Fibroblast of lung (primary cell): ENCODE results near the gene TACR1. TPM values are rescaled to one million over a fixed set of nuclear protein-coding genes. Genes with fewer than 3 reads are reported as not detected.
"Not testable (repeated sequence)": the region's sequence is repeated elsewhere in the genome, so short reads cannot be mapped to it uniquely, and the experiment has no call there.

Experiments
- DNase-seq, 2 donors: peaks; one replicate each; pipeline versions ENCODE4 v3.0.0 to v3.0.0-alpha.2; 2010; ENCODE audit warnings: low read depth in 2 of 2
- H2AFZ ChIP-seq: 2 replicates; pipeline ENCODE4 v1.5.1; 2012; ENCODE audit warnings: low read length, control low read depth, inconsistent platforms
- H3K27ac ChIP-seq: 2 replicates; pipeline ENCODE4 v1.5.1; 2011; ENCODE audit warnings: low read length, control low read depth; ENCODE audit not compliant: insufficient read depth
- H3K27me3 ChIP-seq: 2 replicates; pipeline ENCODE4 v1.5.1; 2011; ENCODE audit warnings: mild to moderate bottlenecking, low read length; ENCODE audit not compliant: control insufficient read depth, insufficient read depth
- H3K36me3 ChIP-seq: 2 replicates; pipeline ENCODE4 v1.5.1; 2011; ENCODE audit warnings: low read length; ENCODE audit not compliant: control insufficient read depth, insufficient read depth
- H3K4me1 ChIP-seq: 2 replicates; pipeline ENCODE4 v1.5.1; 2011; ENCODE audit warnings: low read length; ENCODE audit not compliant: control insufficient read depth, insufficient read depth; ENCODE audit errors: extremely low read depth
- H3K4me2 ChIP-seq: 2 replicates; pipeline ENCODE4 v1.5.1; 2011; ENCODE audit warnings: low read length, control low read depth; ENCODE audit not compliant: insufficient read depth; ENCODE audit errors: extremely low read depth
- H3K4me3 ChIP-seq, 4 experiments: fragments of 200-600 bp in 1 of 4; sonication (generic) in 1 of 4; replicated peaks in 1 of 4; 2 replicates each; pipeline ENCODE4 v1.5.1; 2011 to 2016; ENCODE audit warnings: low read length in 4 of 4, low read depth in 3 of 4, mild to moderate bottlenecking in 3 of 4, control low read depth in 2 of 4, inconsistent platforms in 1 of 4, mixed read lengths in 1 of 4; ENCODE audit not compliant: insufficient read depth in 1 of 4; ENCODE audit errors: control extremely low read depth in 1 of 4
- H3K79me2 ChIP-seq: 2 replicates; pipeline ENCODE4 v1.5.1; 2012; ENCODE audit warnings: mild to moderate bottlenecking, low read length, inconsistent platforms; ENCODE audit not compliant: control insufficient read depth, insufficient read depth
- H3K9ac ChIP-seq: 2 replicates; pipeline ENCODE4 v1.5.1; 2011; ENCODE audit warnings: mild to moderate bottlenecking, low read length, control low read depth; ENCODE audit not compliant: insufficient read depth
- H3K9me3 ChIP-seq: 2 replicates; pipeline ENCODE4 v1.5.1; 2012; ENCODE audit warnings: low read depth, low read length; ENCODE audit not compliant: control insufficient read depth, insufficient read depth
- H4K20me1 ChIP-seq: 2 replicates; pipeline ENCODE4 v1.5.1; 2011; ENCODE audit warnings: low read length; ENCODE audit not compliant: control insufficient read depth, insufficient read depth; ENCODE audit errors: extremely low read depth
- CTCF ChIP-seq, 2 donors: IDR thresholded peaks in 1 of 2; conservative IDR thresholded peaks in 1 of 2; 1 replicate in 1 of 2; 2 replicates in 1 of 2; pipeline ENCODE4 v1.5.1; 2011 to 2012; ENCODE audit warnings: low read length in 2 of 2, control low read depth in 1 of 2, inconsistent platforms in 1 of 2, low read depth in 1 of 2, mild to moderate bottlenecking in 1 of 2
- EZH2 ChIP-seq: IDR thresholded peaks from 2 replicates; pipeline ENCODE4 v1.5.1; 2012; ENCODE audit warnings: low read length, control low read depth, mild to moderate bottlenecking; ENCODE audit errors: missing control alignments
- polyA plus RNA-seq, 2 donors: library from polyadenylated mRNA; depleted of rRNA in 1 of 2; stranded (reverse) in 1 of 2; unstranded in 1 of 2; fragments of >200 nt; gene quantifications; 2 replicates each; pipeline ENCODE4 v1.2.1, GENCODE V29; 2011 to 2012; ENCODE audit warnings: missing spikeins in 1 of 2
- total RNA-seq: library from RNA; depleted of rRNA; stranded (reverse); fragments of >200 nt; gene quantifications from 2 replicates; pipeline ENCODE4 v1.2.1, GENCODE V29; 2014

TACR1 gene
- total and polyA plus RNA-seq, 2 donors (not counting 1 experiment from before 2014, with no cell fraction given): 0.05 to 0.17 TPM

DNA sequence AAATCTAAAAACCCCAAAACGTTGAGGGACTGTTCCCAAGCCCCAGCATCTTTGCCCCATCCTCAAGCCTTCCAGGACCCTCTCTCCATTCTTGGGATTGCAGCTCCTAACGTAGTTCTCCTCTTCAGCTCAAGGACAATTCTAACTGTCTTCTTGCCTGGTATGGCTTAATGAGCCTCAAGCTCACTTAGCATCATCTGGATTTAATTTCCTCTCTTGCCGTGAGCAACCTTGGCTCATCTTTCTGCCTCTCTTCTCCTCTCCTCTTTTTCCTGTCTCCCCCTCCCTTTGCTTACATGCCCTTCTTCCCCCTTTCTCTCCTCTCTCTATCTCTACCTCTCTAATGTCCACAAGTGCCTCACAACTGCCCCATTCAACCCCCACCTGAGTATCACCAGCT lies 44.2 kb downstream of the TACR1 start:
- no peaks in the 10 kb centered on the region for H3K27me3 ChIP-seq
- H3K4me1 ChIP-seq: no peaks in the 10 kb centered on the region
- no peaks in the 10 kb centered on the region for H3K9me3 ChIP-seq
- H2AFZ ChIP-seq: no peak overlapping the region
- H3K4me3 ChIP-seq: no peak overlapping the region
- no peak overlapping the region for H3K27ac ChIP-seq
- no peak for TF ChIP-seq EZH2
- TF ChIP-seq CTCF (conservative IDR thresholded peaks at IDR 0.05 in 1 of 2, IDR thresholded peaks at IDR 0.05 in 1 of 2; ENCODE audit: low read depth in 1 of 2, low read length in 2 of 2): no peak
- no peaks in the 10 kb centered on the region for H3K79me2 ChIP-seq
- no peaks in the 10 kb centered on the region for H3K36me3 ChIP-seq
- H4K20me1 ChIP-seq: no peaks in the 10 kb centered on the region
- no peak overlapping the region for H3K9ac ChIP-seq
- DNase-seq: no peak
- H3K4me2 ChIP-seq: no peak overlapping the region

- no peak overlapping the region for H2AFZ ChIP-seq
- DNase-seq: no peak
- no peaks in the 10 kb centered on the region for H3K9me3 ChIP-seq
- H3K27ac ChIP-seq: no peak overlapping the region
- no peaks in the 10 kb centered on the region for H3K36me3 ChIP-seq
- H4K20me1 ChIP-seq: no peaks in the 10 kb centered on the region
- TF ChIP-seq EZH2 (no peak), CTCF (conservative IDR thresholded peaks at IDR 0.05 in 1 of 2, IDR thresholded peaks at IDR 0.05 in 1 of 2; ENCODE audit: low read depth in 1 of 2, low read length in 2 of 2) (no peak)
- H3K4me2 ChIP-seq: no peak overlapping the region
- no peak overlapping the region for H3K4me3 ChIP-seq
- no peaks in the 10 kb centered on the region for H3K27me3 ChIP-seq
- H3K9ac ChIP-seq: no peak overlapping the region
- H3K79me2 ChIP-seq: no peaks in the 10 kb centered on the region
- H3K4me1 ChIP-seq: no peaks in the 10 kb centered on the region
These were observed 46.1 kb downstream of the TACR1 start for GRCh38 chr2:75153221-75153620.

DNA sequence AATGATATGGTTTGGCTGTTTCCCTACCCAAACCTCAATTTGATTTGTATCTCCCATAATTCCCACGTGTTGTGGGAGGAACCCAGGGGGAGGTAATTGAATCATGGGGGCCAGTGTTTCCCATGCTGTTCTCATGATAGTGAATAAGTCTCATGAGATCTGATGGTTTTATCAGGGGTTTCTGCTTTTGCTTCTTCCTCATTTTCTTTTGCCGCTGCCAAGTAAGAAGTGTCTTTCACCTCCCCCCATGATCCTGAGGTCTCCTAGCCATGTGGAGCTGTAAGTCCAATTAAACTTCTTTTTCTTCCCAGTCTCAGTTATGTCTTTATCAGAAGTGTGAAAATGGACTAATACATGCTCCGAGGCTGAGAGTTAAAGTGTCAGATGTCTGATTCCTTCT lies 47.1 kb downstream of the TACR1 start:
- H2AFZ ChIP-seq, H3K27ac ChIP-seq, H3K27me3 ChIP-seq, H3K4me2 ChIP-seq, DNase-seq, H3K36me3 ChIP-seq, H3K4me1 ChIP-seq, H4K20me1 ChIP-seq, H3K79me2 ChIP-seq, H3K9me3 ChIP-seq, H3K9ac ChIP-seq, H3K4me3 ChIP-seq: not testable (repeated sequence)

DNA sequence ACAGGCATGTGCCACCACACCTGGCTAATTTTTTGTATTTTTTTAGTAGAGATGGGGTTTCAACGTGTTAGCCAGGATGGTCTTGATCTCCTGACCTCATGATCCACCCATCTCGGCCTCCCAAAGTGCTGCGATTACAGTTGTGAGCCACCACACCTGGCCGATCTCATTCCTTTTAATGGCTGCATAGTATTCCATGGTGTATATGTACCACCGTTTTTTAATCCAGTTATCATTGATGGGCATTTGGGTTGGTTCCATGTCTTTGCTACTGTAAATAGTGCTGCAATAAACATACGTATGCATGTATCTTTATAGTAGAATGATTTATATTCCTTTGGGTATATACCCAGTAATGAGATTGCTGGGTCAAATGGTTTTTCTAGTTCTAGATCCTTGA lies 51.4 kb downstream of the TACR1 start:
- not testable (repeated sequence) for H3K27me3 ChIP-seq, H3K9ac ChIP-seq, H3K9me3 ChIP-seq, H3K36me3 ChIP-seq, H3K4me2 ChIP-seq, H2AFZ ChIP-seq, H3K4me1 ChIP-seq, H3K4me3 ChIP-seq, DNase-seq, H3K27ac ChIP-seq, H3K79me2 ChIP-seq, H4K20me1 ChIP-seq
